Activated CD8-positive, alpha-beta memory T cell treated with anti-CD3 and anti-CD28 coated beads, Interleukin-2, amount 10 ng/mL, durations not matched to agents 7 days and 5 days (primary cell): ENCODE data around the gene CPNE4. TPM values are rescaled to one million over a fixed set of nuclear protein-coding genes. Genes with fewer than 3 reads are reported as not detected.

Experiments used
- ATAC-seq: fragments of 150-1000 bp; cut with Tn5 transposase; one replicate; pipeline ENCODE4 v1.10.0; 2021; ENCODE audit warnings: moderate library complexity
- CTCF ChIA-PET: fragments of 350-600 bp; sonication (Branson Sonifier 250); formaldehyde crosslinking; loops from one replicate; lab custom pipeline; 2021; ENCODE audit warnings: antibody characterized with exemption; lab: Charles Lee
- DNase-seq: peaks from one replicate; pipeline ENCODE4 v3.0.0-alpha.2; 2020
- H3K27ac Mint-ChIP-seq: one replicate; pipeline ENCODE4 v1.8.0; 2021; ENCODE audit warnings: mild to moderate bottlenecking, mixed read lengths
- H3K27me3 Mint-ChIP-seq: one replicate; pipeline ENCODE4 v1.8.0; 2021; ENCODE audit warnings: mixed read lengths
- H3K36me3 Mint-ChIP-seq: one replicate; pipeline ENCODE4 v1.8.0; 2021; ENCODE audit warnings: mild to moderate bottlenecking, mixed read lengths
- H3K4me1 Mint-ChIP-seq: one replicate; pipeline ENCODE4 v1.8.0; 2021; ENCODE audit warnings: mixed read lengths
- H3K4me3 Mint-ChIP-seq: one replicate; pipeline ENCODE4 v1.8.0; 2021; ENCODE audit warnings: mild to moderate bottlenecking, moderate library complexity, mixed read lengths
- H3K9me3 Mint-ChIP-seq: one replicate; pipeline ENCODE4 v1.8.0; 2022; ENCODE audit warnings: low read depth, mixed read lengths
- total RNA-seq, 2 experiments: library from RNA; stranded (reverse); gene quantifications; one replicate each; pipeline ENCODE4 v1.2.3, GENCODE V29; 2021

CPNE4 gene
- total RNA-seq, 2 experiments from 2014 or later = not detected

DNA sequence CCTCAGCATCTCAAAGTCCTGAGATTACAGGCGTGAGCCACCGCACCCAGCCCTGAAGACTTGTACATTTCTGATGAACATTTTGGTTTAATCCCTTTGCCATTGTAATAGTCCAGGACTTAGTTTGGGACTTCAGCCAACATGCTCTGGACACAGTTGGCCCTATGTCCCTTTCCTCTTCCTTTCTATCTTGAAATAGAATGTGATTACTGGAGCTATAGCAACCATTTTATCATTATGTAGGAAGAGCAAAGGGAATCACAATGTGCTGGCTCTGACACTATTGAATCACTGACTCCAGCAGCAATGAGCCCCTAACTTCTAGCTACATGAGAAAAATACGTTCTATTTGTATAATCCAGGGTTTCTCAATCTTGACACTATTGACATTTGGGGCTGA is 497.3 kb downstream of the CPNE4 start:
- H3K4me3 Mint-ChIP-seq = no peak overlapping the region
- CTCF ChIA-PET = interaction anchor here (0.7 kb wide), 1 partner anchor 62 kb away, joined by 4 read pairs; no protein-coding TSS in a partner anchor
- H3K27ac Mint-ChIP-seq = no peak overlapping the region
- H3K36me3 Mint-ChIP-seq = no peaks in the 10 kb centered on the region
- H3K27me3 Mint-ChIP-seq = peaks cover 39% of the 10 kb centered on the region
- no peak for DNase-seq
- no peaks in the 10 kb centered on the region for H3K9me3 Mint-ChIP-seq
- no peaks in the 10 kb centered on the region for H3K4me1 Mint-ChIP-seq
- ATAC-seq = no peak

DNA sequence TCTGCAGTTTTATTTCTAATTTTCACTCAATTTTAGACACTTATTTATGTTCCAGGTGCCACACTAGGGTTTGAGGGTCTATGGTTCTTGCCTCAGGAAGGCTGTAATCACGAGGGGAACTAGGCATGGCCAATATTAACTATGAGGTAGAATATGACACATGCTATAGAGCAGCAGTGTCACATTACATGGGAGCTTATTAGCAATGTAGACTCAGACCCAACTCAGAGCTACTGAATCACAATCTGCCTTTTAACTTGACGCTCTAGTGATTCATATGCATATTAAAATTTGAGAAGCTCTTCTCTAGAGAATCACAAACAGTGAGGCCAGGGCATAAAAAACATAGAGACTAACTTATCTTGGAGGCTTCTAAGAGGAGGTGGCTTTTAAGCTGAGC is 499.2 kb downstream of the CPNE4 start:
- Mint-ChIP-seq H3K4me3 (no peak overlapping the region), H3K9me3 (no peaks in the 10 kb centered on the region), H3K27ac (no peak overlapping the region), H3K27me3 (peaks cover 47% of the 10 kb centered on the region), H3K36me3 (no peaks in the 10 kb centered on the region), H3K4me1 (no peaks in the 10 kb centered on the region)
- CTCF ChIA-PET = no interaction called here
- DNase-seq (no peak), ATAC-seq (no peak)

DNA sequence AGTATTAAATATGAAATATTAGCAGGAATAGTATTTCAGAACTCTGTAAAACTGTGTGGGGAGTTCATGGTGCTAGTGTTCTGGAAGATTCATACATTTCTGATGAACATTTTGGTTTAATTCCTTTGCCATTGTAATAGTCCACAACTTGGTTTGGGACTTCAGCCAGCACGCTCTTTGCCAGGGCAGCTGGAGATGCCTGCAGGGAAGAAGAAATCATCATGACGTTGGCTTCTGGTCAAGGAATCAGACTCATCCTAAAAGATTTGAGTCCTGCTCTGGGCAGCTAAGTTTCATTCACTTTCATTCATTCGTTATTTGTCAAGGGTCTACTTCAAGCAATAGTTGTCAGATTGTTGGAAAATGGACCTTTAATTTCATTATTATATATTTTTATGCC is 499.7 kb downstream of the CPNE4 start:
- no peak for DNase-seq
- no peak for ATAC-seq
- CTCF ChIA-PET = no interaction called here
- no peaks in the 10 kb centered on the region for H3K9me3 Mint-ChIP-seq
- H3K4me1 Mint-ChIP-seq = no peaks in the 10 kb centered on the region
- H3K4me3 Mint-ChIP-seq = no peak overlapping the region
- peaks cover 47% of the 10 kb centered on the region for H3K27me3 Mint-ChIP-seq
- no peak overlapping the region for H3K27ac Mint-ChIP-seq
- H3K36me3 Mint-ChIP-seq = no peaks in the 10 kb centered on the region

DNA sequence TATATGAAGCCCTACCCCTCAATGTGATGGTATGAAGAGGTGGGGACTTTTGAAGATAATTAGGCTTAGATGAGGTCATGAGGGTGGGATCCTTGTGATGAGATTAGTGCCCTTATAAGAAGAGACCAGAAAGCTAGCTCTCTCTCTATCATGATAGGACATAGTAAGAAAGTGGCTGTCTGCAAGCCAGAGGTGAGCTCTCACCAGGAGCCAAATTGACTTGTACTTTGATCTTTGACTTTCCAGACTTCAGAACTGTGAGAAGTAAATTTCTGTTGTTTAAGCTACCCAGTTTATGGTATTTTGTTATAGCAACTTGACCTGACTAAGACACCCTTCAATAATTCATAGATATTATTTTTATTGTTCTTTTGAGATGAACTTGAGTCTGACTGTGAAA is 502.2 kb downstream of the CPNE4 start:
- Mint-ChIP-seq H3K4me3 (no peak overlapping the region), H3K27ac (no peak overlapping the region), H3K9me3 (no peaks in the 10 kb centered on the region), H3K27me3 (peaks cover 59% of the 10 kb centered on the region), H3K36me3 (no peaks in the 10 kb centered on the region), H3K4me1 (no peaks in the 10 kb centered on the region)
- CTCF ChIA-PET = no interaction called here
- no peak for DNase-seq
- no peak for ATAC-seq

DNA sequence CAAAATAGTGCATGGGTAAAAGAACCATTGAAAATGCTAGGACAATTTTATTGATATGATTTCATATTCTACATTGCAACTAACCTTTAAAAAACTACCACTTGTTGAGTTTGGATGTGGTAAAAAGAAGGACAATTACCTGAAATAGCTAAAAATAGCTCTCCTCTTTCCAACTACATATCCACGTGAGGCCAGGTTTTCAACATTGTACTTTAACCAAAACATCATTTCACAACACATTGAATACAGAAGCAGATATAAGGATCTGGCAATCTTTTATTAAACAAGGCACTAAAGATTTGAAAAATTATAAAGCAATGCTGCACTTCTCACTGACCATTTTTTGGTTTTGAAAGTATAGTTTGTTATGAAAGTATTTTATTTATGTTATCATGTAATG is 504.0 kb downstream of the CPNE4 start:
- H3K9me3 Mint-ChIP-seq = no peaks in the 10 kb centered on the region
- CTCF ChIA-PET = no interaction called here
- ATAC-seq (no peak), DNase-seq (no peak)
- H3K36me3 Mint-ChIP-seq = no peaks in the 10 kb centered on the region
- H3K27ac Mint-ChIP-seq = no peak overlapping the region
- H3K4me3 Mint-ChIP-seq = no peak overlapping the region
- H3K27me3 Mint-ChIP-seq = peaks cover 66% of the 10 kb centered on the region
- no peaks in the 10 kb centered on the region for H3K4me1 Mint-ChIP-seq

DNA sequence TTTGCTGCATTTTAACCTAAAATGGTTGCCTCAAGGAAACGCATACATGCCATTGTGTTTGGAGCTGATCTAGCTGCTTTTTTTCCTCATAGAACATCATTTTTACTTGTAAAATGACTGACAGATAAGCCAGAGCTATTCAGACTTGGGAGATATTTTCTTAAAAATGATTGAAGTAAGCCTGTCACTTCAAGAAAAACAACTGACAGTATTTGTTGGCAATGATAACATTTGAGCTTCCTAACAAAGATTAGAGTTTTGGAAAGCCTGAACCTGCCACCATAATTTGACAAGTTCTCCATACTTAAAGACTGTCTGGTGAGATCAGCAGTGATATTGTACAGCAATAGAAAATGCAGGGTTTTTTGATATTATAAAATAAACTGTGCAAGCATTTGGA is 504.4 kb downstream of the CPNE4 start:
- H3K36me3 Mint-ChIP-seq = no peaks in the 10 kb centered on the region
- ATAC-seq (no peak), DNase-seq (no peak)
- CTCF ChIA-PET = no interaction called here
- H3K4me1 Mint-ChIP-seq = no peaks in the 10 kb centered on the region
- H3K27me3 Mint-ChIP-seq = peaks cover 65% of the 10 kb centered on the region
- no peak overlapping the region for H3K4me3 Mint-ChIP-seq
- no peak overlapping the region for H3K27ac Mint-ChIP-seq
- H3K9me3 Mint-ChIP-seq = no peaks in the 10 kb centered on the region

DNA sequence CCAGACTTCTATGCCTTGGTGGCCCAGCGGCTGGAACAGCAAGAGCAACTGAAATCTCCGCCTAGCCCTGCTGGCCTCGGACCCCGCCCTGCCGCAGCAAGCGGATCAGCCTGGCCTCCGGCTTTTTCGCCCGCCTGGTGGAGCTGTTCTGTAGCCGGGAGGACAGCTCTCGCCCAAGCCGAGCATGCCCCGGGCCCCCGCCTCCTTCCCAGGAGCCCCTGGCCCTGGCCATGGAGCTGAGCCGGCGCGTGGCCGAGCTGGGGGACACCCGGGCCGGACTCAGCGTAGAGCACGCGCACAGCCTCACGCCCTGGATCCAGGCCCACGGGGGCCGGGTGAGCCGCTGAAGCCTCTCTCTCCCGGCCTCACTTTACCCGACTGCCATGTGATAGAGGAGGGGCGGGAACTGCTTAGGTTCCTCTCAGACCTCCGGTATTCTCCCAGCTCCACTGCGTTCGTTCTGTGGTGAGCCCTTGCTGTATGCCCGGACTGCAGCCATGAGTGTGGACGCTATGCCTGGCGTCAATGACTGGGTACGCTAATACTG is 507.9 kb downstream of the CPNE4 start:
- peaks cover 51% of the 10 kb centered on the region for H3K27me3 Mint-ChIP-seq
- ATAC-seq (peak; percentile 58), DNase-seq (no peak)
- CTCF ChIA-PET = no interaction called here
- no peak overlapping the region for H3K4me3 Mint-ChIP-seq
- no peaks in the 10 kb centered on the region for H3K4me1 Mint-ChIP-seq
- no peaks in the 10 kb centered on the region for H3K36me3 Mint-ChIP-seq
- no peaks in the 10 kb centered on the region for H3K9me3 Mint-ChIP-seq
- H3K27ac Mint-ChIP-seq = no peak overlapping the region

DNA sequence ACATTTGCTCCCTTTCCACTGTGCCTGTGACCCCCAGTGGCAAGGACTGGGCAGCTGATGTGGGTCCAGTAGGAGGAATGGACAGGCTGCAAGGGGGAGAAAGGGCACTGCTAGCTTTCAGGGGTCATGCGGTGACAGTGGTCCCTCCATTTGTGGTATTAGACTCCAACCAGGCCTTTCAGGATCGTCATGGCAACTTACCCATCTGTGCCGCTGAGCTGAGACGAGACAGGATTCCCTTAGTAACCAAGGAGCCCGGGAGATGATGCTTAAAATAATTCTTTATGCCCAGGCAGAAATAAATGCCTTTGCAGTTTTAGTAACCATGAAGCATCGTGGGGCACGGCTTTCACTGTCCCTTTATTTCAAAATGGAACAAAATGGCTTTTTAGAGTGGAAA is 516.1 kb downstream of the CPNE4 start:
- ATAC-seq (no peak), DNase-seq (no peak)
- no peak overlapping the region for H3K4me3 Mint-ChIP-seq
- peaks cover 5% of the 10 kb centered on the region for H3K27me3 Mint-ChIP-seq
- CTCF ChIA-PET = no interaction called here
- H3K27ac Mint-ChIP-seq = no peak overlapping the region
- no peaks in the 10 kb centered on the region for H3K36me3 Mint-ChIP-seq
- peaks cover 3% of the 10 kb centered on the region for H3K9me3 Mint-ChIP-seq
- no peaks in the 10 kb centered on the region for H3K4me1 Mint-ChIP-seq

DNA sequence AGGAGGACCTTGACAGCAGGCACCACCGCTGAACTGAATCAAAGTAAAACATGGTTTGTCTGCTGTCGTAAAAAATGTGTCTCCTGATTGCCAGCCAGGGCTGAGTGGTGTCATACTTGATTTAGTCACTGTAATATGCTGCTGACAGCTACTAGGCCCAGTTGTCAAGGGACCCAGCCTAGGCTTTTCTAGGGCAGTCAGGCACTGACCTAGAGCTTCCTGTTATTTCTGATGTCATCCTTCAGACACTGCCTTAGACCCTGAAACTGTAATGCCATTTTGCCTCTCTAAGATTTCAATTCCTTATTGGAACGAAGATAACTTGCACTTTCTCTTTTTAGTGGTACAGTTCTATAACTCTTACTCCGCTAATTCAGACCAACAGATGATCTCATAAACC is 529.4 kb downstream of the CPNE4 start:
- CTCF ChIA-PET = no interaction called here
- Mint-ChIP-seq H3K4me1 (peaks cover 35% of the 10 kb centered on the region), H3K9me3 (no peaks in the 10 kb centered on the region), H3K36me3 (peaks cover 16% of the 10 kb centered on the region), H3K27me3 (peaks cover 3% of the 10 kb centered on the region), H3K27ac (no peak overlapping the region), H3K4me3 (no peak overlapping the region)
- ATAC-seq (no peak), DNase-seq (no peak)

DNA sequence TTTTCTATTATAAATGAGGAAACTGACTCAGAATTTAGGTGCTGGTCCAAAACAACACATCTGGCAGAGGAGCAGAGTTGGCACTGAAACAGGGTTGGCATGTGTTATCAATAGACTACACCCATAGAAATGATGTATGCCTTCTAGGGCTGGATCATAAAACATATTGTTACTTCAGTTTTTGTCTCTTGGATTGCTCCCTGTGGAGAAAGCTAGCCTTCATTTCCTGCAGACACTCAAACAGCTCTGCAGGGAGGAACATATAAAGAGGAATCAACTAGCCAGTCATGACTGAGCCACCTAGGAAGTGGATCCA is 531.5 kb downstream of the CPNE4 start:
- H3K36me3 Mint-ChIP-seq = peaks cover 31% of the 10 kb centered on the region
- CTCF ChIA-PET = interaction anchor here (0.7 kb wide), 1 partner anchor 462 kb away, joined by 3 read pairs; no protein-coding TSS in a partner anchor
- ATAC-seq (peak; percentile 5), DNase-seq (no peak)
- peaks cover 2% of the 10 kb centered on the region for H3K27me3 Mint-ChIP-seq
- H3K27ac Mint-ChIP-seq = peak overlapping the region; percentile 95
- peak overlapping the region; percentile 97 for H3K4me3 Mint-ChIP-seq
- no peaks in the 10 kb centered on the region for H3K9me3 Mint-ChIP-seq
- H3K4me1 Mint-ChIP-seq = peaks cover 43% of the 10 kb centered on the region

DNA sequence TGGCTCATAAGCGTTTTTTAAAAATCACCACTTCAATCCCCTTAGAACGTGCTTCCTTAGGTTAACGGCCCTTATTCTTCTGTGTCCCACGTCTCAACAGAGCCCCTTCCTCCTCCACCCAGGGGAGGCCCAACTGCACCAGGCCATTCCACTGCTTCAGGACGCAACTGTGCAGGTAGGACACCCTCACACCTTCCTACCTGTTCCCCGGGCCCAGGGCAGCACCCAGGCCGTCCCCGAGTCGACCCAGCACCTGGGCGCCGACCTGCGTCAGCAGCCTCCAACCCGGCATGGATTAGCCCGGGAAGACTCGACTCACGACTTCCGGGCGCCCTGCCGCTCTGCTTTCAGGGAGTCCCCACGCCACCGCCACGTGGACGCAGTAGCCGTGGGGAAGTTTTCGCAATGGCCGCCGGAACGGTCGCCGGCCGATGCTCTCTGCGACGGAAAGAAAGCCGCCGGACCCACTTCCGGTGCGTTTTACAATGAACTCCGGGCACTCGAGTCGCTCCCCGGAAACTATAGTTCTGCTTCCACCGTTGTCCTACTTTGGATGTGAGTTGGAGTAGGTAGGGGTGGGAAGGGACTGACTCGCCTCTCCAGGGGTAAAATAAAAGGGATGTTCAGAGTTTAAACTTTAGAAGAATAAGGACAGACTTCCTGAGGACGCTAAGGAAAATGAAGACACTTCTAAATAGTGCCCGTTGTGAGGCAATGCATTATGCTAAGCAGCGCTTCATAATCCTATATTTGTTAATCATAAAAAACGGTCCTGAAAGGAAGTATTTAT is 532.1 kb downstream of the CPNE4 start, which contains the start of gene MRPL3:
MRPL3 (minus strand) TSS at position 442 of the 790 bp plus-strand sequence; CDS start at position 292, 150 bp downstream.
- CTCF ChIA-PET = interaction anchor here (1.0 kb wide), 1 partner anchor 469 kb away, joined by 3 read pairs; no protein-coding TSS in a partner anchor
- peak within 1 kb of the TSS; percentile 97 for H3K4me3 Mint-ChIP-seq
- H3K36me3 Mint-ChIP-seq = peaks cover 36% of the 10 kb centered on the region
- H3K27ac Mint-ChIP-seq = peak within 1 kb of the TSS; percentile 95
- peak; percentile 93 for ATAC-seq
- DNase-seq = peak; percentile 90
- no peaks in the 10 kb centered on the region for H3K27me3 Mint-ChIP-seq
- peaks cover 43% of the 10 kb centered on the region for H3K4me1 Mint-ChIP-seq
- no peaks in the 10 kb centered on the region for H3K9me3 Mint-ChIP-seq

DNA sequence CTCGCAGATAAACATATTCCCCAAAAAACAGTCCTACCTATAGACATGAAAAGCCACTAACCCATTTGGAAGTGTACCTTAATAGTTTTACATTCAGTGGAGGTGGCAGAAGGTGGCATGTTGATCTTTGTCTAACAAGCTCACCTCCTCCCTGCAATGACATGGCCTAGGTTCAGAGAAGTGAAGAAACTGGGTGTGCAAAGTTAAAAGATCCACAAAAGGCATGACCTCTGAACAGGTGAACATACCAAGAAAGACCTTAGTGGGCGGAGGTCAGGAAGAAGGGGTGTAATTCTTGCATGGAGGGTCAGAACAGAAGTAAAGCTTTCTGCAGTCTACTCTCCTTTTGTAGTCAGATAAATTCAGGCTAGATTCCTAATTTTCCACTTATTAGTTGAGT is 532.9 kb downstream of the CPNE4 start:
- Mint-ChIP-seq H3K4me3 (peak overlapping the region; percentile 97), H3K9me3 (no peaks in the 10 kb centered on the region), H3K4me1 (peaks cover 44% of the 10 kb centered on the region), H3K36me3 (peaks cover 43% of the 10 kb centered on the region), H3K27ac (peak overlapping the region; percentile 95), H3K27me3 (no peaks in the 10 kb centered on the region)
- DNase-seq (no peak), ATAC-seq (no peak)
- CTCF ChIA-PET = interaction anchor here (1.0 kb wide), 1 partner anchor 469 kb away, joined by 3 read pairs; no protein-coding TSS in a partner anchor

DNA sequence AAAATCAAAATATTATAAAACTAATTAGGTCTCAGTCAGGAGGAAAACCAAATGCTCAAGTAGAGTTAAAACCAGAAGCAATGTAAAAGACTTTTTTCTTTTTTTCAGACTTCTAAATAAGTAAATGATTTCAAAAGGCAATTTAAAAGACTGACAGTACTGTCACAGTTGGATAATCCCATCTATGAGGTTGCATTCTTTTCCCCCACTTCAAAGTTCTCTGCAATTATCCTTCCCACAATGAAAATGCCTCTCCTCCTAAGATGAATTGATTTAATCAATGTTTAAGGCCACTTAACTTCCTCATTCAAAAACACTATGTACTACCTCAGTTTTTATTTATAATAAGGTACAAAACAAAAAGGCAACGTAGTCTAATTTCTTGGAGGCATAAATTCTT is 540.1 kb downstream of the CPNE4 start:
- Mint-ChIP-seq H3K27ac (no peak overlapping the region), H3K27me3 (no peaks in the 10 kb centered on the region), H3K4me1 (peaks cover 10% of the 10 kb centered on the region), H3K4me3 (no peak overlapping the region), H3K36me3 (peaks cover 48% of the 10 kb centered on the region), H3K9me3 (no peaks in the 10 kb centered on the region)
- DNase-seq (no peak), ATAC-seq (no peak)
- CTCF ChIA-PET = no interaction called here

DNA sequence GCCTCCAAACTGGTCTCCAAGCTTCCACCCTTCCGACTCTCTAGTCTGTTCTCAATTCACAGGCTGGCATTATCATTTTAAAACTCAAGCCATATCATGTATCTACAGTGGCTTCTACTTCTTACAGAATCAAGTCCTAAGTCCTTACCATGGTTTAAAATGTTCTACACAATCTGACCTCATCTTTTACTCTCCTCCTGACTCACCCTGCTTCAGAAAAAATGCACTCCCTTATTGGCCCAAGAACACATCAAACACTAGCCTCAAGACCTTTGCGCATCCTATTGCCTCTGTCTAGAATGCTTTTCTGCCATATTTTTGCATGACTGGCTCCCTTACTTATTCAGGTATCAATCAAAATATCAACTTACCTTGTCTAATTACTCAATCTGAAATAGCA is 543.0 kb downstream of the CPNE4 start:
- peaks cover 43% of the 10 kb centered on the region for H3K36me3 Mint-ChIP-seq
- CTCF ChIA-PET = no interaction called here
- DNase-seq (no peak), ATAC-seq (no peak)
- no peak overlapping the region for H3K27ac Mint-ChIP-seq
- H3K27me3 Mint-ChIP-seq = no peaks in the 10 kb centered on the region
- peaks cover 4% of the 10 kb centered on the region for H3K4me1 Mint-ChIP-seq
- H3K9me3 Mint-ChIP-seq = no peaks in the 10 kb centered on the region
- H3K4me3 Mint-ChIP-seq = no peak overlapping the region
